H1 (cell line): Measurements from ENCODE around the gene LRP1. TPM values are rescaled to one million over a fixed set of nuclear protein-coding genes. Genes with fewer than 3 reads are reported as not detected.

ENCODE experiments used
- CTCF ChIA-PET: fragments of 300-600 bp; sonication (Branson Sonifier 250); formaldehyde crosslinking; loops from one replicate; lab custom pipeline; 2021; ENCODE audit not compliant: partially characterized antibody; lab: Charles Lee
- POLR2A ChIA-PET: fragments of 300-600 bp; sonication (Branson Sonifier 250); formaldehyde crosslinking; loops from one replicate; lab custom pipeline; 2021; ENCODE audit warnings: inconsistent platforms; ENCODE audit not compliant: partially characterized antibody; lab: Charles Lee
- DNase-seq, 2 experiments: peaks; one replicate each; pipeline versions ENCODE4 v3.0.0 to v3.0.0-alpha.2; 2010 to 2022; ENCODE audit warnings: low spot score in 2 of 2, low read depth in 1 of 2, mixed read lengths in 1 of 2
- FAIRE-seq: peaks from 2 replicates; lab custom pipeline; 2011; peaks lifted over from hg19 to GRCh38; lab: Jason Lieb, UNC
- H2AFZ ChIP-seq: 2 replicates; pipeline ENCODE4 v1.8.1; 2012; ENCODE audit warnings: low read length, inconsistent platforms
- H2AK5ac ChIP-seq: 2 replicates; pipeline ENCODE4 v1.6.1; 2013; ENCODE audit warnings: low read depth, low read length
- H2BK120ac ChIP-seq: replicated peaks from 2 replicates; pipeline ENCODE3; 2013; ENCODE audit warnings: low read depth, low read length, inconsistent platforms
- H2BK12ac ChIP-seq: 2 replicates; pipeline ENCODE4 v1.6.1; 2013; ENCODE audit warnings: low read depth, low read length
- H2BK15ac ChIP-seq: 2 replicates; pipeline ENCODE4 v1.6.1; 2013; ENCODE audit warnings: low read length
- H2BK20ac ChIP-seq: 2 replicates; pipeline ENCODE4 v1.6.1; 2013; ENCODE audit warnings: low read length
- H2BK5ac ChIP-seq: 2 replicates; pipeline ENCODE4 v1.6.1; 2013; ENCODE audit warnings: low read depth, low read length
- H3K14ac ChIP-seq: 2 replicates; pipeline ENCODE4 v1.6.1; 2013; ENCODE audit warnings: inconsistent platforms; ENCODE audit not compliant: insufficient read length
- H3K18ac ChIP-seq: 2 replicates; pipeline ENCODE4 v1.6.1; 2013; ENCODE audit warnings: low read length; ENCODE audit errors: extremely low read depth
- H3K23ac ChIP-seq: 2 replicates; pipeline ENCODE4 v1.6.1; 2013; ENCODE audit warnings: inconsistent platforms; ENCODE audit not compliant: insufficient read length
- H3K23me2 ChIP-seq: 2 replicates; pipeline ENCODE4 v1.6.1; 2013; ENCODE audit warnings: low read depth, low read length
- H3K27ac ChIP-seq: 2 replicates; pipeline ENCODE4 v1.6.1; 2011; ENCODE audit warnings: low read depth, low read length, inconsistent platforms
- H3K27me3 ChIP-seq, 4 experiments: replicated peaks in 1 of 4; 1 replicate in 1 of 4; 2 replicates in 3 of 4; pipeline versions ENCODE4 v1.6.1 to v1.8.1; 2011 to 2013; ENCODE audit warnings: low read length in 3 of 4, mild to moderate bottlenecking in 3 of 4, inconsistent platforms in 2 of 4, mixed read lengths in 2 of 4, moderate library complexity in 1 of 4; ENCODE audit not compliant: control insufficient read depth in 3 of 4, insufficient read depth in 3 of 4; ENCODE audit errors: extremely low read depth in 1 of 4
- H3K36me3 ChIP-seq, 4 experiments: 2 replicates each; pipeline versions ENCODE4 v1.6.1 to v1.8.1; 2011 to 2013; ENCODE audit warnings: mild to moderate bottlenecking in 4 of 4, low read length in 3 of 4, moderate library complexity in 2 of 4, control low read depth in 1 of 4, inconsistent platforms in 1 of 4; ENCODE audit not compliant: insufficient read depth in 4 of 4, control insufficient read depth in 2 of 4
- H3K4ac ChIP-seq: replicated peaks from 2 replicates; pipeline ENCODE3; 2013; ENCODE audit warnings: low read length, low read depth, mixed read lengths, inconsistent platforms; ENCODE audit not compliant: insufficient read length
- H3K4me1 ChIP-seq, 4 experiments: replicated peaks in 1 of 4; 1 replicate in 1 of 4; 2 replicates in 3 of 4; pipeline versions ENCODE4 v1.6.1 to v1.8.1; 2011 to 2013; ENCODE audit warnings: low read length in 3 of 4, inconsistent platforms in 2 of 4, mixed read lengths in 1 of 4; ENCODE audit not compliant: insufficient read depth in 4 of 4, control insufficient read depth in 3 of 4
- H3K4me2 ChIP-seq, 2 experiments: 2 replicates each; pipeline versions ENCODE4 v1.6.1 to v1.8.1; 2011 to 2013; ENCODE audit warnings: low read depth in 2 of 2, low read length in 2 of 2, control low read depth in 1 of 2, inconsistent platforms in 1 of 2, mild to moderate bottlenecking in 1 of 2; ENCODE audit not compliant: insufficient read depth in 1 of 2
- H3K4me3 ChIP-seq, 4 experiments: fragments of 200-600, 300-600 bp in 1 of 4; sonication (generic), shearing (Covaris generic), sonication (Bioruptor Twin) in 1 of 4; 2 replicates each; pipeline versions ENCODE4 v1.5.1 to v1.8.1; 2011 to 2016; ENCODE audit warnings: low read length in 4 of 4, low read depth in 3 of 4, control low read depth in 2 of 4, inconsistent platforms in 2 of 4, mild to moderate bottlenecking in 2 of 4, mixed read lengths in 1 of 4, moderate library complexity in 1 of 4; ENCODE audit not compliant: insufficient read depth in 2 of 4; ENCODE audit errors: extremely low read depth in 1 of 4
- H3K56ac ChIP-seq: replicated peaks from 2 replicates; pipeline ENCODE3; 2013; ENCODE audit warnings: low read depth, mild to moderate bottlenecking, mixed read lengths, low read length, inconsistent platforms; ENCODE audit not compliant: insufficient read length
- H3K79me1 ChIP-seq: 2 replicates; pipeline ENCODE4 v1.6.1; 2013; ENCODE audit warnings: low read depth, low read length, control low read depth
- H3K79me2 ChIP-seq, 2 experiments: 2 replicates each; pipeline versions ENCODE4 v1.6.1 to v1.8.1; 2012 to 2013; ENCODE audit warnings: low read length in 2 of 2, mild to moderate bottlenecking in 2 of 2, inconsistent platforms in 1 of 2; ENCODE audit not compliant: insufficient read depth in 2 of 2, control insufficient read depth in 1 of 2
- H3K9ac ChIP-seq, 4 experiments: replicated peaks in 1 of 4; 1 replicate in 1 of 4; 2 replicates in 3 of 4; pipeline versions ENCODE4 v1.6.1 to v1.8.1; 2011 to 2013; ENCODE audit warnings: low read depth in 3 of 4, low read length in 3 of 4, control low read depth in 2 of 4, mild to moderate bottlenecking in 2 of 4, moderate library complexity in 2 of 4, inconsistent platforms in 1 of 4; ENCODE audit errors: extremely low read depth in 1 of 4
- H3K9me3 ChIP-seq, 2 experiments: 2 replicates each; pipeline versions ENCODE4 v1.6.1 to v1.8.1; 2012 to 2013; ENCODE audit warnings: mild to moderate bottlenecking in 2 of 2, moderate library complexity in 2 of 2, control low read depth in 1 of 2, inconsistent platforms in 1 of 2, low read depth in 1 of 2, low read length in 1 of 2, mixed read lengths in 1 of 2; ENCODE audit not compliant: insufficient read depth in 2 of 2
- H4K20me1 ChIP-seq, 2 experiments: replicated peaks in 1 of 2; 2 replicates each; pipeline versions ENCODE3 to v1.8.1; 2011 to 2013; ENCODE audit warnings: inconsistent platforms in 2 of 2, low read length in 2 of 2, mild to moderate bottlenecking in 1 of 2; ENCODE audit not compliant: insufficient read depth in 2 of 2, control insufficient read depth in 1 of 2
- H4K5ac ChIP-seq: 2 replicates; pipeline ENCODE4 v1.6.1; 2013; ENCODE audit warnings: low read length, low read depth, mixed read lengths, inconsistent platforms; ENCODE audit not compliant: insufficient read length
- H4K8ac ChIP-seq: 2 replicates; pipeline ENCODE4 v1.8.0; 2013; ENCODE audit warnings: mild to moderate bottlenecking, moderate library complexity, low read length, inconsistent platforms; ENCODE audit not compliant: insufficient read depth; ENCODE audit errors: extremely low read depth
- H4K91ac ChIP-seq: replicated peaks from 2 replicates; pipeline ENCODE3; 2013; ENCODE audit warnings: low read length, mixed read lengths, inconsistent platforms; ENCODE audit not compliant: insufficient read length
- BACH1 ChIP-seq: IDR thresholded peaks from 2 replicates; pipeline ENCODE4 v1.6.1; 2012; ENCODE audit warnings: low read length, improper control_type of control experiment
- POLR2A ChIP-seq, 2 experiments: IDR thresholded peaks; 1 replicate in 1 of 2; 2 replicates in 1 of 2; pipeline ENCODE4 v1.6.1; 2011; ENCODE audit warnings: low read depth in 2 of 2, low read length in 2 of 2, mild to moderate bottlenecking in 2 of 2; ENCODE audit errors: control extremely low read depth in 1 of 2
- RAD21 ChIP-seq, 2 experiments: IDR thresholded peaks in 1 of 2; conservative IDR thresholded peaks in 1 of 2; 2 replicates each; pipeline ENCODE4 v1.6.1; 2011; ENCODE audit warnings: low read depth in 2 of 2, low read length in 2 of 2, improper control_type of control experiment in 1 of 2, inconsistent platforms in 1 of 2, mild to moderate bottlenecking in 1 of 2, moderate library complexity in 1 of 2
- RNF2 ChIP-seq: fragments of 200-900, 300-1000 bp; sonication (generic); IDR thresholded peaks from 2 replicates; pipeline ENCODE4 v1.7.1; 2016; ENCODE audit warnings: borderline replicate concordance, low read depth, mild to moderate bottlenecking, antibody characterized with exemption, low read length; ENCODE audit not compliant: poor library complexity, severe bottlenecking; ENCODE audit errors: missing control alignments
- WGBS, 2 experiments: shearing (Covaris generic) in 1 of 2; methylation state at CpG; one replicate each; pipeline versions ENCODE4 v1.1.6 to v1.1.7; 2013 to 2015; ENCODE audit warnings: low lambda C conversion rate in 2 of 2, mixed read lengths in 2 of 2, inconsistent platforms in 1 of 2, low coverage in 1 of 2, missing lambda C conversion rate in 1 of 2; ENCODE audit not compliant: insufficient replicate concordance in 2 of 2, insufficient coverage in 1 of 2, insufficient read length in 1 of 2; ENCODE audit errors: extremely low coverage in 1 of 2, missing lambda C conversion rate in 1 of 2; 5-methylcytosine and 5-hydroxymethylcytosine counted together
- polyA plus RNA-seq, 7 experiments: library from polyadenylated mRNA; depleted of rRNA in 3 of 7; stranded (reverse) in 5 of 7; unstranded in 2 of 7; fragments of >200 nt in 5 of 7; fragments of 200-250 nt in 2 of 7; gene quantifications; 1 replicate in 5 of 7; 2 replicates in 1 of 7; 4 replicates in 1 of 7; pipeline versions ENCODE4 v1.2.1 to v1.2.3, GENCODE V29; 2011 to 2013; ENCODE audit warnings: missing spikeins in 2 of 7, mixed read lengths in 2 of 7
- total RNA-seq: library from RNA; stranded (reverse); fragmentation: NEBNext Ultra II Directional; extraction: Animal tissue kit (Norgen Biotek cat#: 25700); gene quantifications from 2 replicates; pipeline ENCODE4 v1.2.1, GENCODE V29; 2021

The LRP1 gene
- total and polyA plus RNA-seq, 2 of the 8 experiments (the other 6 are each of a cell fraction or from before 2014, with no cell fraction given) = 35.3 to 92.5 TPM

GRCh38 chr12:57157588-57158173, 29.4 kb downstream of the LRP1 start:
- WGBS, 2 experiments = 96% methylated on average over 5 of the region's 5 CpGs; no CpG with 5 or more reads in 1 of the 2 experiments
- CTCF ChIA-PET = interaction anchor here (0.9 to 10.6 kb wide), 10 partner anchors 11 to 66 kb away, joined by 3 to 150 read pairs (median 4); no protein-coding TSS in a partner anchor

More at GRCh38 chr12:57157588-57158173, 29.4 kb downstream of the LRP1 start:
- Histone ChIP-seq H4K5ac (no peak overlapping the region), H3K18ac (no peak overlapping the region), H4K91ac (no peak overlapping the region), H3K9ac (no peak overlapping the region), H4K8ac (no peak overlapping the region), H2AK5ac (no peak overlapping the region), H3K27ac (no peak overlapping the region), H3K9me3 (no peaks in the 10 kb centered on the region), H3K23me2 (no peaks in the 10 kb centered on the region), H4K20me1 (peaks cover 3 to 20% of the 10 kb centered on the region in 2 experiments), H3K79me2 (no peaks in the 10 kb centered on the region), H2BK12ac (no peak overlapping the region), H3K4me2 (no peak overlapping the region), H2BK120ac (no peak overlapping the region), H2AFZ (no peak overlapping the region), H3K14ac (no peak overlapping the region), H3K27me3 (no peaks in the 10 kb centered on the region), H3K56ac (no peak overlapping the region), H2BK15ac (no peak overlapping the region), H3K23ac (no peak overlapping the region), H2BK20ac (no peak overlapping the region), H3K4ac (no peak overlapping the region), H3K36me3 (peaks cover 37 to 84% (median 76%) of the 10 kb centered on the region in 4 experiments; a peak in 7 of 8 replicates), H3K4me1 (no peaks in the 10 kb centered on the region), H2BK5ac (no peak overlapping the region), H3K4me3 (no peak overlapping the region), H3K79me1 (no peaks in the 10 kb centered on the region)
- FAIRE-seq = no peak
- no peak for TF ChIP-seq BACH1
- no peak for TF ChIP-seq RNF2
- TF ChIP-seq POLR2A (IDR thresholded peaks at IDR 0.05; ENCODE audit: control extremely low read depth in 1 of 2, low read depth in 2 of 2, low read length in 2 of 2) = 0 out of 3 replicates have a peak, but pooled peaks of 1 of the 2 experiments have one; percentile 13
- no peak for TF ChIP-seq RAD21 (IDR thresholded peaks at IDR 0.05 in 1 of 2, conservative IDR thresholded peaks at IDR 0.05 in 1 of 2; ENCODE audit: low read depth in 2 of 2, low read length in 2 of 2)
- POLR2A ChIA-PET = interaction anchor here (0.7 to 10.8 kb wide), 13 partner anchors 9 to 72 kb away, joined by 3 to 75 read pairs (median 6); partner anchors contain the start of genes LRP1, LRP1-AS and SHMT2
- no peak for DNase-seq
